OCI-LY3 (cell line): ENCODE results near the gene RAD18.

Experiments
- H2AFZ ChIP-seq: fragments of 200-600, 300-600 bp; shearing (Covaris generic); 2 replicates; pipeline ENCODE4 v1.6.0; 2014; ENCODE audit warnings: antibody characterized with exemption, low read depth, low read length
- H3K27ac ChIP-seq: fragments of 200-600, 300-600 bp; sonication (generic); 2 replicates; pipeline ENCODE4 v1.5.1; 2014; ENCODE audit warnings: mild to moderate bottlenecking, low read length, moderate library complexity, mixed read lengths
- H3K27me3 ChIP-seq: fragments of 200-600, 300-600 bp; sonication (generic); 2 replicates; pipeline ENCODE4 v1.6.1; 2014; ENCODE audit warnings: low read depth, low read length, mixed read lengths
- H3K36me3 ChIP-seq: fragments of 200-600, 300-600 bp; sonication (generic); replicated peaks from 2 replicates; pipeline ENCODE3; 2014; ENCODE audit warnings: low read depth, low read length, mixed read lengths
- H3K4me1 ChIP-seq: fragments of 300-600, 200-600 bp; sonication (generic); 2 replicates; pipeline ENCODE4 v1.6.1; 2014; ENCODE audit warnings: low read length, mixed read lengths
- H3K4me2 ChIP-seq: fragments of 200-600, 300-600 bp; sonication (generic); 2 replicates; pipeline ENCODE4 v1.6.1; 2014; ENCODE audit warnings: low read length, mixed read lengths
- H3K4me3 ChIP-seq: fragments of 300-600, 200-600 bp; sonication (generic); 2 replicates; pipeline ENCODE4 v1.5.1; 2014; ENCODE audit warnings: antibody characterized with exemption, mild to moderate bottlenecking, low read length, moderate library complexity
- H3K79me2 ChIP-seq: fragments of 300-600, 200-600 bp; shearing (Covaris generic); 2 replicates; pipeline ENCODE4 v1.6.1; 2014; ENCODE audit warnings: mild to moderate bottlenecking, low read length, mixed read lengths
- H3K9ac ChIP-seq: fragments of 300-600, 200-600 bp; shearing (Covaris generic); 2 replicates; pipeline ENCODE4 v1.6.0; 2014; ENCODE audit warnings: mild to moderate bottlenecking, low read length, moderate library complexity
- H3K9me3 ChIP-seq: fragments of 200-600, 300-600 bp; shearing (Covaris generic); 2 replicates; pipeline ENCODE4 v1.6.1; 2014; ENCODE audit warnings: low read length, mixed read lengths; ENCODE audit not compliant: insufficient read depth
- H4K20me1 ChIP-seq: fragments of 200-600, 300-600 bp; sonication (generic); 2 replicates; pipeline ENCODE4 v1.6.1; 2016; ENCODE audit warnings: low read length, mixed read lengths; ENCODE audit not compliant: insufficient read depth
- EZH2phosphoT487 ChIP-seq: fragments of 200-600 bp; shearing (Covaris generic); IDR thresholded peaks from 2 replicates; pipeline ENCODE4 v1.6.1; 2018; ENCODE audit warnings: antibody characterized with exemption, mixed run types, low read depth
- TF ChIP-seq, protein P1 (sequence below): fragments of 200-600, 300-600 bp; sonication (generic); IDR thresholded peaks from 2 replicates; pipeline ENCODE4 v1.5.1; 2014; ENCODE audit warnings: antibody characterized with exemption, low read length, low read depth

Gene RAD18

DNA sequence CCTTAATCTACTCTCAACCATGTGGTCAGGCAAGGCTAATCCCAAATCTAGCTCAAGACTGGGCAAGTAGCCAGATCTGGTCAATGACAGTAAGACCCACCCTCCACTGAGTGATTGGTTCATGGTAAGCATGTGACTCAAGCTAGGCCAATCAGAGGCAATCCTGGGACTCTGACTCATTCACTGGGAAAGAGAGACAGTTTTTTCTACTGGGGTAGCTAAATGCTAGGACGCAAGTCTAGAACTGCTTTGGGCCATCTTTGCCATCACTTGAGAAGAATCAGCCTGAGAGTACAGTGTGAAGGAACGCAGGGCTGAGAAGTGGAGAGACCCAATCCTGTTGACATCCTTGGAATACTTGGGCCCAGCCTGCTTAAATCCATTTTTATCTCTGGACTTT, 9.4 kb upstream of the RAD18 start:
- H4K20me1 ChIP-seq: no peaks in the 10 kb centered on the region
- H3K27ac ChIP-seq: no peak overlapping the region
- no peak overlapping the region for H3K4me2 ChIP-seq
- H3K4me3 ChIP-seq: no peak overlapping the region
- H3K9ac ChIP-seq: no peak overlapping the region
- H3K9me3 ChIP-seq: no peaks in the 10 kb centered on the region
- H3K27me3 ChIP-seq: 0 out of 2 replicates have a peak, but pooled peaks cover under 1% of the 10 kb centered on the region
- H3K4me1 ChIP-seq: peaks cover 8% of the 10 kb centered on the region
- no peak overlapping the region for H2AFZ ChIP-seq
- H3K36me3 ChIP-seq: no peaks in the 10 kb centered on the region
- H3K79me2 ChIP-seq: no peaks in the 10 kb centered on the region
- TF ChIP-seq, protein P1, sequence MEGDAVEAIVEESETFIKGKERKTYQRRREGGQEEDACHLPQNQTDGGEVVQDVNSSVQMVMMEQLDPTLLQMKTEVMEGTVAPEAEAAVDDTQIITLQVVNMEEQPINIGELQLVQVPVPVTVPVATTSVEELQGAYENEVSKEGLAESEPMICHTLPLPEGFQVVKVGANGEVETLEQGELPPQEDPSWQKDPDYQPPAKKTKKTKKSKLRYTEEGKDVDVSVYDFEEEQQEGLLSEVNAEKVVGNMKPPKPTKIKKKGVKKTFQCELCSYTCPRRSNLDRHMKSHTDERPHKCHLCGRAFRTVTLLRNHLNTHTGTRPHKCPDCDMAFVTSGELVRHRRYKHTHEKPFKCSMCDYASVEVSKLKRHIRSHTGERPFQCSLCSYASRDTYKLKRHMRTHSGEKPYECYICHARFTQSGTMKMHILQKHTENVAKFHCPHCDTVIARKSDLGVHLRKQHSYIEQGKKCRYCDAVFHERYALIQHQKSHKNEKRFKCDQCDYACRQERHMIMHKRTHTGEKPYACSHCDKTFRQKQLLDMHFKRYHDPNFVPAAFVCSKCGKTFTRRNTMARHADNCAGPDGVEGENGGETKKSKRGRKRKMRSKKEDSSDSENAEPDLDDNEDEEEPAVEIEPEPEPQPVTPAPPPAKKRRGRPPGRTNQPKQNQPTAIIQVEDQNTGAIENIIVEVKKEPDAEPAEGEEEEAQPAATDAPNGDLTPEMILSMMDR: no peak
- no peak for TF ChIP-seq EZH2phosphoT487

DNA sequence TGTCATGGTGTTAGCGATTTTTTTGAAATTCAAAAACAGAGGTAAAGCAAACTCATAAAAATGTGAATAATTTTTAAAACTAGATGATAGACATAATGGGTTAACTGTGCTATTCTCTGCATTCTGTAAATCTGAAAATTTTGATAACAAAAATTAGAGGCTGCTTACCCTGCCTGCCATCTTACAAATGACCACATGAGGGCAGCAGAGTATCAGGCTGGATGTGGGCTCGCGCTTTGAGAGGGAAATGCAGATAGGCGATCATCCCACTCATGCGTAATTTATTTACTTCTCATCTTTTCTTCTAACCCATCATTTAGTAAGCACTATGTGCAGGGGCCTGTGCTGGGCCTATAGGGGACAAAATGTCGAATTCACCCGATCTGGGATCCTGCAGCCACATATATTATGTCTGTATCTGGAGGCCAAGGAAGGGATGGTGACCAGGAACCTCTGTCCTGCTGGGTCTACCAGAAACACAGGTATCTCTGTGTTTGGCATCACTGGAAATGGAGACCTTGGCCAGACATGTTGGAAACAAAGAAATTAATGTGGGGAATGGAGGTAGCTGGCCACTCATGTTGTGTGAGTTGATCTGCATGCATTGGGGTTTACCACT, 7.8 kb upstream of the RAD18 start:
- H3K27me3 ChIP-seq: no peaks in the 10 kb centered on the region
- TF ChIP-seq EZH2phosphoT487: no peak
- TF ChIP-seq, protein P1: peak; percentile 92
- peaks cover 8% of the 10 kb centered on the region for H3K4me1 ChIP-seq
- no peaks in the 10 kb centered on the region for H3K36me3 ChIP-seq
- H3K4me2 ChIP-seq: peak overlapping the region; percentile 57
- no peak overlapping the region for H3K27ac ChIP-seq
- H4K20me1 ChIP-seq: no peaks in the 10 kb centered on the region
- peak overlapping the region; percentile 18 for H3K4me3 ChIP-seq
- peak overlapping the region; percentile 50; the same call in 1 of the 2 replicates for H2AFZ ChIP-seq
- no peaks in the 10 kb centered on the region for H3K79me2 ChIP-seq
- H3K9ac ChIP-seq: no peak overlapping the region
- H3K9me3 ChIP-seq: no peaks in the 10 kb centered on the region

DNA sequence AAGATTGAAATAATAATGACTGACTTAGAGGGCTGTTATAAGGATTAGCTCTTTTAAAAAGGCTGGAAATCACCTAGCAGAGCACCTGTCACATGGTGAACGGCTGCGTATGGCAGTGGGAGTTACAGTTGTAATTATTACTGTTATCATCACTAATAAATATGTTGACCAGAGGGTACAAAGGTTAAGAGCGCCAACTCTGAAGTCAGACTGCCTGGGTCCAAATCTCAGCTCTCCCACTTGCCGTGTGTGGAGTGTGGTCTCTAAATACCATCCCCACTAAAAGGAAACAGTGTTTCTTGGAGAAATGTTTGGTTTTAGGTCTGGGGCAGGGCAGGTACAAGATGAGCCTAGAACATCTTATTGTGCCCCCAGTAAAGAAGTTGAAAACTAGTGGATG, 6.0 kb upstream of the RAD18 start:
- Histone ChIP-seq H3K27ac (no peak overlapping the region), H4K20me1 (no peaks in the 10 kb centered on the region), H2AFZ (no peak overlapping the region), H3K4me3 (no peak overlapping the region), H3K36me3 (no peaks in the 10 kb centered on the region), H3K9ac (no peak overlapping the region), H3K9me3 (no peaks in the 10 kb centered on the region), H3K79me2 (no peaks in the 10 kb centered on the region), H3K4me1 (peaks cover 8% of the 10 kb centered on the region), H3K27me3 (no peaks in the 10 kb centered on the region), H3K4me2 (0 out of 2 replicates have a peak overlapping the region, but pooled peaks have one; percentile 0)
- TF ChIP-seq EZH2phosphoT487: no peak
- TF ChIP-seq, protein P1: no peak

DNA sequence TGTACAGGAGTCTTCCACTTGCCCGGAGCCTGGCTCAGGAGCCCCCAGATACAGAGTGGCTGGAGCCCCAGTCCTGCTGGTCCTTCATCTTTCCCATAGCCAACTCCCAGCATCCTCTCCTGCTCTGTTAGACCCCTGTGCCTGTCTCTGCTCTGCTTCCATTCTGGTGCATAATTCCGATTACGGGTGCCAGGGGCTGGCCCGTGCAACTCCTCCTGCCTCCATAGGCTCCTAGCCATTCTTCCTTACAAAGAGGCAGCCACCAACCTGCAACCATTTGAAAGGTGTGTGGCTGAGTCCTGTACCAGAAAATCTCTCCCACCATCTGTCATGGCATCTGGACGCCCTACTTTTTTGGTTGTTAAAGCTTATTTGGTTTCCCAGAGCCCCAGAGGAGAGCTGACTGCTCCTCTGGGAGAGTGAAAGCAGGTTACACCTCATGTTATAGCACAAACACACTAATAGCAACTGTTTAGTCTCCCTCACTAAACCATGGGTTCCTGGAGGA, 5.2 kb upstream of the RAD18 start:
- Histone ChIP-seq H3K9me3 (no peaks in the 10 kb centered on the region), H3K36me3 (no peaks in the 10 kb centered on the region), H3K4me3 (no peak overlapping the region), H4K20me1 (no peaks in the 10 kb centered on the region), H2AFZ (no peak overlapping the region), H3K79me2 (no peaks in the 10 kb centered on the region), H3K4me1 (peaks cover 13% of the 10 kb centered on the region), H3K27ac (no peak overlapping the region), H3K27me3 (no peaks in the 10 kb centered on the region), H3K4me2 (no peak overlapping the region), H3K9ac (no peak overlapping the region)
- TF ChIP-seq EZH2phosphoT487: no peak
- TF ChIP-seq, protein P1: no peak
